Activated CD4-positive, alpha-beta T cell treated with anti-CD3 and anti-CD28 coated beads, Interleukin-2, amount 10 ng/mL, durations not matched to agents 7 days and 5 days (primary cell): ENCODE data around the gene SORCS2. TPM values are rescaled to one million over a fixed set of nuclear protein-coding genes. Genes with fewer than 3 reads are reported as not detected.

Experiments
- CTCF ChIA-PET: fragments of 350-600 bp; sonication (Branson Sonifier 250); formaldehyde crosslinking; loops from one replicate; lab custom pipeline; 2021; ENCODE audit warnings: antibody characterized with exemption; lab: Charles Lee
- POLR2A ChIA-PET: fragments of 350-600 bp; sonication (Branson Sonifier 250); formaldehyde crosslinking; loops from one replicate; lab custom pipeline; 2021; ENCODE audit warnings: antibody characterized with exemption; lab: Charles Lee
- DNase-seq: peaks from one replicate; pipeline ENCODE4 v3.0.0-alpha.2; 2020
- H3K27ac Mint-ChIP-seq: one replicate; pipeline ENCODE4 v1.8.0; 2021; ENCODE audit warnings: mild to moderate bottlenecking, moderate library complexity, mixed read lengths
- H3K27me3 Mint-ChIP-seq: one replicate; pipeline ENCODE4 v1.8.0; 2021; ENCODE audit warnings: mixed read lengths
- H3K36me3 Mint-ChIP-seq: one replicate; pipeline ENCODE4 v1.8.0; 2021; ENCODE audit warnings: low read depth, mixed read lengths
- H3K4me1 Mint-ChIP-seq: one replicate; pipeline ENCODE4 v1.8.0; 2021; ENCODE audit warnings: mixed read lengths
- H3K4me3 Mint-ChIP-seq: one replicate; pipeline ENCODE4 v1.8.0; 2021; ENCODE audit warnings: mild to moderate bottlenecking, moderate library complexity, mixed read lengths
- H3K9me3 Mint-ChIP-seq: one replicate; pipeline ENCODE4 v1.8.0; 2021; ENCODE audit warnings: mixed read lengths
- total RNA-seq, 2 experiments: library from RNA; stranded (reverse); gene quantifications; one replicate each; pipeline ENCODE4 v1.2.3, GENCODE V29; 2021

The SORCS2 gene
- total RNA-seq, 2 experiments from 2014 or later: not detected

DNA sequence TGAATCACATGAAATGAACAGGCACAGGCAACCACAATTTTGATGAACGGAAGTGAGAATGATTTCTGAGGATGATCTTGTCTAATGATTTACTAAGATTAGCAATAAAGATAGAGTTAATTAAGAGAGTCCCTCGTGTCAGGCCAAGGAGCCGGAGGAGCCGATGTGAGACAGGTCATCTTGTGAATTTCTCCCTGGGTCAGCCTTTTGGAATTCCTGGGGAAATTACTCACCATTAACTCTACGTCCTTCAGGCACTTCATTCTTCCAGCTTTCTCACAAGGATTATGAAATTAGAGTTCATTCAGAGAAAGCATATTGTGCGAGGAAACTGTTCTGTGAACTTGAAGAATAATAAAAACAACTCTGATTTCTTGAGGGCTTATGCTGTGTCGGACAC, 155.6 kb downstream of the SORCS2 start:
- Mint-ChIP-seq H3K4me3 (no peak overlapping the region), H3K36me3 (no peaks in the 10 kb centered on the region), H3K4me1 (no peaks in the 10 kb centered on the region), H3K27me3 (peaks cover 4% of the 10 kb centered on the region), H3K9me3 (peaks cover 4% of the 10 kb centered on the region), H3K27ac (no peak overlapping the region)
- CTCF ChIA-PET: no interaction called here
- DNase-seq: no peak
- POLR2A ChIA-PET: no interaction called here

DNA sequence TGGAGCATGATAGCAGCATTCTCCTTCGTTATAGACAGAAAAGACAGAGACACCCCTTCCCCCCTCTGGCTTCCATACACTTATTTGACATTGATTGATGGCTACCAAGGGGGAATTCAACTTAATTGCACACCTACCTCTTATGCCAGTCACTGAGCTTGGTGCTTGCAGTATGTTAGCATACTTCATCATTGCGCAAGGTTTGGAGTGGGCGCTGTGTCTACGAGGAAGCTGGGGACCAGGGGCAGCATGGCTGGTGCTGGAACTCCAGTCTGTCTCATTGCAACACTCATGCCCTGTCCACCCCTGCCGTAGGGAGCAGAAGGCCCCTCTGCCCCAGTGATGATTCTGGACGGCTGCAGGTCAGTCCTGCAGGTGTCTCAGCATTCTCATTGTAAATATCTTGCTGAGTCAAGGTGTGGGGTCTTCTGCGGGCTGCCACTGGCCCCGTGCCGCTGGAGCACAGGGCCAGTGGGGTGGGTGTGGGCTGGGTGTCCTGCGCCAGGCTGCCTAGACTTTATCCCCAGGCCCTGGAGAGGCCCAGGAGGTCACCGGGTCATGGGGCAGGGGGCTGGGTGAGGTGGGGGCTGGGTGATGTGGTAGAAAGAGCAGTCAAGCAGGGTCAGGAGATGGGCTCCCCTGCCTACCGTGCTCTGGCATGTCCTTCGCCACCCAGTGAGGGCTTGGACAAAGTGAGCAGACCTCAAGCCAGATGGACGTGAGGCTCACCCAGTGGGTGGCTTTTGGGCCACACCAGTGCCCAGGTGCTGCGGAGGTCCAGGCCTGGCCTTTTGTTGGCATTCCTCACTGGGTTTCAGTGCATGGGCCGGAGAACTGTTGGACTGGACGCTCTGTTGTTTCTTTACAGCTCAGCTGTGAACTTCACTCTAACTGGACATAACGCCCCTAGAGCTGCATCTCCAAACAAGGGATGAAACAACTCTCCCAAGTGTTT, 156.9 kb downstream of the SORCS2 start:
- H3K9me3 Mint-ChIP-seq: peaks cover 4% of the 10 kb centered on the region
- H3K27me3 Mint-ChIP-seq: peaks cover 4% of the 10 kb centered on the region
- no peak overlapping the region for H3K4me3 Mint-ChIP-seq
- no peak overlapping the region for H3K27ac Mint-ChIP-seq
- no peaks in the 10 kb centered on the region for H3K36me3 Mint-ChIP-seq
- CTCF ChIA-PET: no interaction called here
- no peak for DNase-seq
- no peaks in the 10 kb centered on the region for H3K4me1 Mint-ChIP-seq
- POLR2A ChIA-PET: no interaction called here

- POLR2A ChIA-PET: no interaction called here
- H3K4me1 Mint-ChIP-seq: no peaks in the 10 kb centered on the region
- DNase-seq: no peak
- no peak overlapping the region for H3K4me3 Mint-ChIP-seq
- H3K9me3 Mint-ChIP-seq: peaks cover 4% of the 10 kb centered on the region
- no peaks in the 10 kb centered on the region for H3K36me3 Mint-ChIP-seq
- H3K27ac Mint-ChIP-seq: no peak overlapping the region
- peaks cover 4% of the 10 kb centered on the region for H3K27me3 Mint-ChIP-seq
- CTCF ChIA-PET: no interaction called here
Measured at GRCh38 chr4:7350396-7350795, 158.1 kb downstream of the SORCS2 start.

GRCh38 chr4:7351014-7351413, 158.7 kb downstream of the SORCS2 start:
- H3K27me3 Mint-ChIP-seq: no peaks in the 10 kb centered on the region
- H3K4me1 Mint-ChIP-seq: no peaks in the 10 kb centered on the region
- POLR2A ChIA-PET: no interaction called here

DNA sequence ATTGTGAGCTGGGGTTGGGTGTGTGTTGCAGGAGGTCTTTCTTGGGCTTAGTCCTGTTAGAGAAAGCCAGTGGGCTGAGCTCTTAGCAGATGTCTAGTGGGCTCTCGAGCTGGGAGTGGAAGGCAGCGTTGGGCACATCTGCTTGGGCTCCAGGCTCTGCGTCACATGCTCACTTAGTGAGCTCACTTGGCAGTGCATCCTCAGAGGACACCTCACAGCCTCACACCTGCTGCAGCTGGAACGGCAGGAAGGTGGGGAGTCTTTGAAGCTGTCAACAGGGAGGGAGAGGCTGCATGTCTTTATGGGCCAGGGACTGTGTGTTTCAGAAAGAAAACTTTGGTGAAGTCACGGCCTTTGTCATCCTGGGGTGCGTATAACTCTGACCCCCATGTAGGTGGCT, 160.1 kb downstream of the SORCS2 start:
- ChIA-PET CTCF (no interaction called here), POLR2A (no interaction called here)
- Mint-ChIP-seq H3K4me1 (no peaks in the 10 kb centered on the region), H3K36me3 (no peaks in the 10 kb centered on the region), H3K27me3 (no peaks in the 10 kb centered on the region), H3K4me3 (no peak overlapping the region), H3K9me3 (no peaks in the 10 kb centered on the region), H3K27ac (no peak overlapping the region)
- no peak for DNase-seq

More at GRCh38 chr4:7351014-7351413, 158.7 kb downstream of the SORCS2 start:
- DNase-seq: no peak
- Mint-ChIP-seq H3K9me3 (peaks cover under 1% of the 10 kb centered on the region), H3K4me3 (no peak overlapping the region), H3K36me3 (no peaks in the 10 kb centered on the region), H3K27ac (no peak overlapping the region)
- CTCF ChIA-PET: no interaction called here

DNA sequence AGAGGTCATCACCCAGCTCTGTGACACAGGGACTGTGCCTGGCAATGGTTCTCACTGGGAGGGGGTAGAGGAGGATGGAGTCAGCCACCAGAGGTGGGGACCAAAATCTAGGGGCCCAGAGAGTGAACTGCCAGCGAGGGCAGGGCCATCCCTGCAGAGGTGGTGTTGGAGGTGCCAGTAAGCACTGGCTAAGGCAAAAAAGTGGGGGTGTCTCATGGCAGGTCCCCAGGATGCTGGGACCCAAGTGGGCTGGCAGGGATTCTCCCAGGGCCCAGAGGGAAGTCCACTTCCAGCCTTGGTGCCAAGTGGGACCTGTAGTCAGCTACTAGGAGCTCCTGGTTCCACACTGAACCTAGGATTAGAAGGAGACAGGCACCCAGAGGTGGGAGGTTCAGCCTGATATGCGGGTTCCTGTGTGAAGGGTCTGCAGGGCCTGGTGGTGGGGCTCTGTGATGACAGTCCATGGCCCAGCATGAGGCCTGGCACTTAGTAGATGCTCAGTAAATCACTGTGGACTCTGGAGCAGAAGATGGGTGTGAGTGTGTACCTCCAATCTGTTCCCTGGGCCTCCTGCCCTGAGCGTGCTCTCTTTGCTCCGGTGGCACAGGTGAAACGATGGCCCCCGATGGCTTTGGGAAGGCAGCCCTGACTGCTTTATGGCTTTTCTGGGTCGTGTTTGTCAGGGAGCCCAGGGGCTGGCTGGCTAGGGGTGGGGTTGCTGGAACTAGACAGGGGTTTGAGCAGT, 160.9 kb downstream of the SORCS2 start:
- DNase-seq: no peak
- Mint-ChIP-seq H3K27me3 (no peaks in the 10 kb centered on the region), H3K9me3 (no peaks in the 10 kb centered on the region), H3K27ac (no peak overlapping the region), H3K4me3 (no peak overlapping the region), H3K36me3 (no peaks in the 10 kb centered on the region), H3K4me1 (no peaks in the 10 kb centered on the region)
- ChIA-PET CTCF (no interaction called here), POLR2A (no interaction called here)

DNA sequence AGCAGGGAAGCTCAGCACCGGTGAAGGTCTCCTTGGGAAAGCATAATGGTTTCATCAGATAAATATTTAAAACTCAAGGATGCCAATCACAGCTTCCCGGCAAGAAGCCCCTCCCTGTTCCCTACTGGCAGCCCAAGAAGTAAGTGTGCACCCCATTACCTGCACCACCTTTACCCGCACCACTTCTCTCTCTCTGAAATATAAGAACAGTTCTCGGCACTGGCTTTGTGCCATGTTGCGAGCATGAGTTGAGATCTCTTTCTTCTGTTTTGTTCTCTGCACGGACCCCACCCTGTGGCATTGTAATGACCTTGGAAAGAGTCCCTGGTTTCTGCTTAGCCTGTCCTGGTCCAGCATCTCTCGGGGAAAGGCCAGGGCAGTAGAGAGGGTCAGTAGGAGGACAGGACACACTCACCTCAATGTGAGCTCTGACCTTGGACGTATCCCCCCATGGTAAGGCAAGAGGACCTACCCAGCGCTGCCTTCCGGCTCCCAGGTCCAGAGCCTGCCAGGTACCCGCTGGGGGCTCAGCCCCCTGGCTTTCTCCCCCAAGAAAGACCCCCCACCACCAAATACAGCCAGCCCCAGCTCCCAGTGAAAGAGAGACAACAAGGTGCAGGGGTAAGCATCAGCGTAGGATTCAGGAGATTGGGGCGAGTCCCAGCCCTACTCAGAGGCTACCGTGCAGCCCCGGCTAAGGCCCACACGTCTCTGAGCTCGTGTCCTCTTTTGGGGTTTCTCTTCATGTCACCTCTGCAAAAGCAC, 161.7 kb downstream of the SORCS2 start:
- Mint-ChIP-seq H3K9me3 (no peaks in the 10 kb centered on the region), H3K4me3 (no peak overlapping the region), H3K27ac (no peak overlapping the region), H3K27me3 (no peaks in the 10 kb centered on the region), H3K36me3 (no peaks in the 10 kb centered on the region), H3K4me1 (no peaks in the 10 kb centered on the region)
- ChIA-PET POLR2A (no interaction called here), CTCF (no interaction called here)
- DNase-seq: no peak

DNA sequence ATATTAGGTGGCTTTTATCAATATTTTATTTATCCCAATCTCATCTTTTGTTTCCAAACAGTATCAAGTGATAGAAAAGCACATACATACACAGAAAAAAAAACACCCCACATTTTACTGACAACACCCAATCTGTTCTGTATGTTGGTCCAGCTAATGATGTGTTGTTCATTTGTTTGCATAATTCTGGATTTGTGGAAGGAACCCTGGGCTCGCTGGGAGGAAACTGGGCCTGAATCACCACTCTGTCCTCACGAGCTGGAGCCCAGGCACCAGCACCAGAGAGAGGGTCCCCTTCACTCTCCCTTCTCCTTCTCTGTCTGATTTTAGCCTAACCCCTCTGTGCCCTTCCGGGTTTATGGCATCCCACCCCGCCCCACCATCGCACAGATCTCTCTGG, 162.6 kb downstream of the SORCS2 start:
- DNase-seq: no peak
- Mint-ChIP-seq H3K36me3 (no peaks in the 10 kb centered on the region), H3K4me1 (no peaks in the 10 kb centered on the region), H3K4me3 (no peak overlapping the region), H3K9me3 (no peaks in the 10 kb centered on the region), H3K27ac (no peak overlapping the region), H3K27me3 (no peaks in the 10 kb centered on the region)
- POLR2A ChIA-PET: no interaction called here
- CTCF ChIA-PET: no interaction called here

DNA sequence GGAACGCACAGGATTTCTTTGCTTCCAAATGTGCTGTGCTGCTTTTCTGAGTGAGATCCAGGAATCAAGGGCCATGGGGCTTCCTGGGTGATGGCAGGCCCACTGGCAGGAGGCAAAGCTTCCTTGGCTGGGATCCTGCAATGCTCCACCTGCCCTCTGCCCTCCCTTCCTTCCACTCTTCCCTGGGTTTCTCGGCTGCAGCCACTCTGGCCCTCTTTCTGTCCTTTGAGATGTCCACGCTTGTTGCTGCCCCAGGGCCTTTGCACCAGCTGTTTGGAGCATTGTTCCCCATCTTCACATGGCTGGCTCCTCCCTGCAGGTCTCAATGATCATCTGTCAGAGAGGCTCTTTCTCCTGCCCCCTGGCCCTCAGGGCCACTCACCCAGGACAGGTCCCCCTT, 163.5 kb downstream of the SORCS2 start:
- Mint-ChIP-seq H3K4me1 (no peaks in the 10 kb centered on the region), H3K4me3 (no peak overlapping the region), H3K36me3 (no peaks in the 10 kb centered on the region), H3K9me3 (no peaks in the 10 kb centered on the region), H3K27me3 (no peaks in the 10 kb centered on the region), H3K27ac (no peak overlapping the region)
- no peak for DNase-seq
- POLR2A ChIA-PET: no interaction called here
- CTCF ChIA-PET: no interaction called here

DNA sequence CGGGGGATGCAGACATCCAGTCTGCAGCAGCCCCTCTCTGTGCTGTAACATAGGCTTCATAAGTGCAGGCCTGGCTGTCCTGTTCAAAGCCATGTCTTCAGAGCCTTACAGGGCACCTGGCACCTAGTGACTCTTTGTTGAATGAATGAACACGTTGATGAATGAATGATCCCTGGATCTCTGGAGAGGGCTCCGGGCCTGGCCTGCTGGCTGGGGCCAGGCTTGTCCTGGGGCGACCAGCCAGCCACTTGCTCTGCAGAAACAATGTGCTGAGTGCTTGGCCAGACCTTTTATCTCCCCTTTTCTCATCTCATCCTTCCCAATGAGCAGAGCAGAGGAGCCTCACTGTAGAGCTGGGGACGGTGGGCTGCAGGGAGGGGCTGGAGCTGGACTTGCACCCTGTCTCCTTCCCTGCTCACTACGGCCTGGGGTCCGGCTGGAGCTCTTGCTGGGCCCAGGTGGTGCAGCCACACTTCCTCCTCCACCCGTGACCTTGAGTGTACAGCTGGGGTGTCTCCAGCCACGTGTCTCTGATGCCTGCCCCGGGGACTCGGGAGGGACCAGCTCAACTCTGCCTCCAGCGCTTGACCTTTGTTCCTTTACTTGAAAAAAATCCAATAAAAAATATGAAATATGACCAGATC, 164.5 kb downstream of the SORCS2 start:
- no peaks in the 10 kb centered on the region for H3K36me3 Mint-ChIP-seq
- DNase-seq: no peak
- POLR2A ChIA-PET: no interaction called here
- H3K27ac Mint-ChIP-seq: no peak overlapping the region
- no peaks in the 10 kb centered on the region for H3K9me3 Mint-ChIP-seq
- H3K4me1 Mint-ChIP-seq: no peaks in the 10 kb centered on the region
- H3K27me3 Mint-ChIP-seq: no peaks in the 10 kb centered on the region
- CTCF ChIA-PET: interaction anchor here (0.5 to 0.6 kb wide), 3 partner anchors 9 to 1881 kb away, joined by 3 to 4 read pairs (median 3); no protein-coding TSS in a partner anchor
- no peak overlapping the region for H3K4me3 Mint-ChIP-seq

DNA sequence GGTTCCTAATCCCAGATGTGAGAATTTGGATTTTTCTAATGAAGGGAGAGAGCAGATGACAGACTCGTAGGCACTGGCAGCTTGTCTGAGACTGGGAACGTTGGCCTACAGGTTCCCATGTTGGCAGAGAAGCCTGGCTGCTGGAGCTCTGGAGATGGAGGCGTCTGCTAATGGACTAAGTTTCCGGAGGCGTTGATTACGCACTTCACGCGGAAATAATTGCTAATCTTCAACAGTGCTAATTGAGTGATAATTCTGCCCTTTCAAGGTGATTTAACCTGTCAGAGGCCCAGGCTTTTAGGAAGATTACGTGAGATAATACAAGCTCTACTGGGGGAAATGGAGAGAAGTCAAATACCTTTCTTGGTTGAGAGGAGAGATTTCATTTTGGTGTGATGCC, 165.0 kb downstream of the SORCS2 start:
- no peaks in the 10 kb centered on the region for H3K36me3 Mint-ChIP-seq
- H3K9me3 Mint-ChIP-seq: no peaks in the 10 kb centered on the region
- H3K27me3 Mint-ChIP-seq: no peaks in the 10 kb centered on the region
- no peaks in the 10 kb centered on the region for H3K4me1 Mint-ChIP-seq
- DNase-seq: no peak
- POLR2A ChIA-PET: no interaction called here
- H3K4me3 Mint-ChIP-seq: no peak overlapping the region
- CTCF ChIA-PET: interaction anchor here (0.6 kb wide), 2 partner anchors 9 to 1708 kb away, joined by 3 to 4 read pairs; no protein-coding TSS in a partner anchor
- no peak overlapping the region for H3K27ac Mint-ChIP-seq

- no peak for DNase-seq
- Mint-ChIP-seq H3K36me3 (no peaks in the 10 kb centered on the region), H3K27ac (no peak overlapping the region), H3K4me1 (no peaks in the 10 kb centered on the region), H3K27me3 (no peaks in the 10 kb centered on the region), H3K4me3 (no peak overlapping the region), H3K9me3 (no peaks in the 10 kb centered on the region)
- CTCF ChIA-PET: no interaction called here
- POLR2A ChIA-PET: no interaction called here
Measured at GRCh38 chr4:7358100-7358735, 165.9 kb downstream of the SORCS2 start.
